Psoas muscle (tissue), 8 donors: Measurements from ENCODE around the gene GRIN1. TPM values are rescaled to one million over a fixed set of nuclear protein-coding genes. Genes with fewer than 3 reads are reported as not detected.

ENCODE experiments used
- ATAC-seq, 4 donors: fragments of 200-7000 bp; cut with Tn5 transposase; one replicate each; pipeline ENCODE4 v1.9.1; 2020; ENCODE audit warnings: moderate library complexity in 3 of 4, mild to moderate bottlenecking in 2 of 4
- DNase-seq, 2 donors: peaks; one replicate each; pipeline ENCODE4 v3.0.0-alpha.2; 2020
- H3K27ac ChIP-seq: fragments of 200-600 bp; one replicate; pipeline ENCODE4 v1.8.0; 2022
- H3K27me3 ChIP-seq, 3 donors: fragments of 200-600 bp in 1 of 3; one replicate each; pipeline versions ENCODE4 v1.6.1 to v1.8.0; 2013 to 2022; ENCODE audit warnings: low read length in 2 of 3, mild to moderate bottlenecking in 2 of 3, moderate library complexity in 1 of 3; ENCODE audit not compliant: insufficient read depth in 3 of 3
- H3K36me3 ChIP-seq, 2 donors: fragments of 200-600 bp in 1 of 2; one replicate each; pipeline versions ENCODE4 v1.6.1 to v1.8.0; 2013 to 2022; ENCODE audit warnings: low read depth in 1 of 2, mild to moderate bottlenecking in 1 of 2, moderate library complexity in 1 of 2; ENCODE audit not compliant: insufficient read depth in 1 of 2
- H3K4me1 ChIP-seq: fragments of 200-600 bp; one replicate; pipeline ENCODE4 v1.8.0; 2022
- H3K4me3 ChIP-seq: fragments of 200-600 bp; one replicate; pipeline ENCODE4 v1.8.0; 2022; ENCODE audit warnings: mild to moderate bottlenecking
- H3K9me3 ChIP-seq: fragments of 200-600 bp; one replicate; pipeline ENCODE4 v1.8.0; 2022
- CTCF ChIP-seq: fragments of 200-600 bp; IDR thresholded peaks from one replicate; pipeline ENCODE4 v1.8.0; 2022; ENCODE audit warnings: antibody characterized with exemption
- WGBS, 3 donors: extraction: QIAGEN DNeasy Blood & Tissue Kit; methylation state at CpG; one replicate each; pipeline versions ENCODE4 v1.1.6 to v1.1.7; 2013; 5-methylcytosine and 5-hydroxymethylcytosine counted together
- intact Hi-C, 2 donors: fragments of 100-400 bp; cut with DNase I; formaldehyde crosslinking; loops; one replicate each; pipeline versions ENCODE4 v1.11.0 to v1.14.2; 2022
- polyA plus RNA-seq, 3 donors: library from polyadenylated mRNA; stranded (reverse); fragments of 200-250 nt; gene quantifications; one replicate each; pipeline ENCODE4 v1.2.3, GENCODE V29; 2013
- total RNA-seq, 4 donors: library from RNA; stranded (reverse); fragmentation: NEBNext Ultra II Directional in 2 of 4; extraction: Animal tissue kit (Norgen Biotek cat#: 25700) in 2 of 4; gene quantifications; one replicate each; pipeline versions ENCODE4 v1.2.1 to v1.2.4, GENCODE V29; 2021 to 2023
- donor health status: healthy with polysubstance abuse.
- donor health status: DM: no; HTN: no; CAD: no; lungs with moderate emphysema.
- donor health status: Bipolar disorder and iron deficiency.
- donor health status: healthy.
- donor health status: DM: yes; HTN: yes; CAD: no.
- donor health status: DM: no; HTN: no; CAD: no.
- donor health status: DM: no; HTN: no; CAD: no.
- donor health status: DM: yes; HTN: yes; CAD: no.

Gene GRIN1
- total and polyA plus RNA-seq, 7 donors: 0.06 TPM; not detected in 6

DNA sequence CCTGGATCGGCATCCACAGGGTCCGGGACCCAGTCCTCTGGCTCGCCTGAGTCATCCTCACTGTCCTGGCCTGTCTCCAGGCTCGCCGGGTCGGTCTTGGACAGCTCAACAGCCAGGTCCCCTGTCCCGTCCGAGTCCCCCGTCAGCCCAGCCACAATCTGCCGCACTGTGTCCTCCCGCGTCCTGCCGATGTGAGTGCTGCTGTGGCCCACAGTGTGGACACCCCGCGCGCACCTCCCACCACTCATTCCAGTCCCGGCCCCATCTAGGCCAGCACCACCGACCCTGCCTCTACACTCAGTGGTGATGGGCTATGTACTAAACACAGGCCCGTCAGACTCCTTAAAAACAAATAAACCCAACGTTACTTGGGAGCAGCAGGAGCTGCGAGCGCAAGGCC, 42.7 kb downstream of the GRIN1 start:
- no peaks in the 10 kb centered on the region for H3K9me3 ChIP-seq
- ATAC-seq (no peak), DNase-seq (no peak)
- no peak overlapping the region for H3K27ac ChIP-seq
- no peaks in the 10 kb centered on the region for H3K27me3 ChIP-seq
- TF ChIP-seq CTCF: no peak
- WGBS, 3 donors: 93 to 95% (median 94%) methylated on average over 22 of the region's 22 CpGs
- peaks cover 11% of the 10 kb centered on the region for H3K4me1 ChIP-seq
- H3K4me3 ChIP-seq: no peak overlapping the region
- intact Hi-C loops: no loop called here
- peaks cover 3 to 87% of the 10 kb centered on the region in 2 donors for H3K36me3 ChIP-seq

DNA sequence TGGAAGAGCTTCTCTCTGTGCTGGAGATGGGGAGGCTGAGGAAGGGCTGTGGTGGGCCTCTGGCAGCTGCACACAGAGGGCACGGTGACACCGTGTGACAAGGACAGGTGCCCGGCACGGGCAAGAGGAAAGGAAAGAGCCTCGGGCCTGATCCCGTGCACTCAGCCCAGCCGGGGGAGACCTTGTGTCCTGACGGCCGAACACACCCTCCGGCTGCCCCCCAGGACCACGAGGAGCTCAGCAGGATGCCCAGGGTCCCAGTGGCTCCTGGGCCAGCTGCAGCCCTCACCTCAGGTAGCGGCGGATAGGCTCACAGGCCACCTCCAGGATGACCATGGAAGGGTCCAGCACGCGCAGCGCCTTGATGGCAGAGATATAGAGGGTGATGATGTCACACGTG, 43.9 kb downstream of the GRIN1 start:
- H3K27me3 ChIP-seq: no peaks in the 10 kb centered on the region
- intact Hi-C loops: no loop called here
- no peak overlapping the region for H3K4me3 ChIP-seq
- H3K36me3 ChIP-seq: peaks cover 3 to 84% of the 10 kb centered on the region in 2 donors
- DNase-seq (no peak), ATAC-seq (no peak)
- H3K4me1 ChIP-seq: peaks cover 22% of the 10 kb centered on the region
- 87 to 95% (median 89%) methylated on average over 17 of the region's 17 CpGs for WGBS, 3 donors
- H3K9me3 ChIP-seq: no peaks in the 10 kb centered on the region
- no peak for TF ChIP-seq CTCF
- no peak overlapping the region for H3K27ac ChIP-seq

GRCh38 chr9:137183980-137184595, 45.1 kb downstream of the GRIN1 start:
- DNase-seq (no peak), ATAC-seq (no peak)
- TF ChIP-seq CTCF: no peak
- Histone ChIP-seq H3K27me3 (no peaks in the 10 kb centered on the region), H3K27ac (no peak overlapping the region), H3K36me3 (peaks cover 3 to 71% of the 10 kb centered on the region in 2 donors), H3K4me3 (no peak overlapping the region), H3K4me1 (peaks cover 23% of the 10 kb centered on the region), H3K9me3 (no peaks in the 10 kb centered on the region)
- WGBS, 3 donors: 92 to 96% (median 94%) methylated on average over 27 of the region's 27 CpGs
- intact Hi-C loops: no loop called here

- no peak for ATAC-seq
- peaks cover 3 to 67% of the 10 kb centered on the region in 2 donors for H3K36me3 ChIP-seq
Observed at GRCh38 chr9:137184881-137185660, 46.1 kb downstream of the GRIN1 start.

More at GRCh38 chr9:137184881-137185660, 46.1 kb downstream of the GRIN1 start:
- no peak for DNase-seq
- Histone ChIP-seq H3K27me3 (no peaks in the 10 kb centered on the region), H3K4me3 (no peak overlapping the region), H3K9me3 (no peaks in the 10 kb centered on the region), H3K4me1 (peaks cover 32% of the 10 kb centered on the region), H3K27ac (no peak overlapping the region)
- no peak for TF ChIP-seq CTCF
- 89 to 93% (median 93%) methylated on average over 41 to 48 of the region's 48 CpGs for WGBS, 3 donors
- intact Hi-C loops: loop anchor here in 1 of 2 donors (5.0 kb wide), 1 partner anchor 42 kb away; the partner anchor contains the start of genes CYSRT1 and RNF224
